ENCODE measurements around the gene RPL13.

The RPL13 gene

GRCh38 chr16:89552913-89553312 is 7.6 kb upstream of the RPL13 start:
- in situ Hi-C loops (cut with HindIII; ENCODE audit: low sequenced_read_pairs), result no loop called here
- no peak for DNase-seq (ENCODE audit: low read depth)
- TF ChIP-seq CTCF (IDR thresholded peaks at IDR 0.05; ENCODE audit: low read depth, low read length, missing control alignments), result no peak
- H3K4me3 ChIP-seq (ENCODE audit: low read depth, low read length), result no peak overlapping the region

- no peak overlapping the region for H3K4me3 ChIP-seq (ENCODE audit: low read depth, low read length)
- DNase-seq (ENCODE audit: low read depth), result no peak
- in situ Hi-C loops (cut with HindIII; ENCODE audit: low sequenced_read_pairs), result no loop called here
- no peak for TF ChIP-seq CTCF (IDR thresholded peaks at IDR 0.05; ENCODE audit: low read depth, low read length, missing control alignments)
These were observed 6.7 kb upstream of the RPL13 start for GRCh38 chr16:89553733-89554132.

- no peak for DNase-seq (ENCODE audit: low read depth)
- H3K4me3 ChIP-seq (ENCODE audit: low read depth, low read length), result no peak overlapping the region
- in situ Hi-C loops (cut with HindIII; ENCODE audit: low sequenced_read_pairs), result no loop called here
- no peak for TF ChIP-seq CTCF (IDR thresholded peaks at IDR 0.05; ENCODE audit: low read depth, low read length, missing control alignments)
These were observed 6.1 kb upstream of the RPL13 start for GRCh38 chr16:89554343-89554742.

GRCh38 chr16:89555265-89555664 is 5.2 kb upstream of the RPL13 start:
- no peak for DNase-seq (ENCODE audit: low read depth)
- H3K4me3 ChIP-seq (ENCODE audit: low read depth, low read length), result no peak overlapping the region
- in situ Hi-C loops (cut with HindIII; ENCODE audit: low sequenced_read_pairs), result no loop called here
- TF ChIP-seq CTCF (IDR thresholded peaks at IDR 0.05; ENCODE audit: low read depth, low read length, missing control alignments), result no peak

GRCh38 chr16:89555780-89556179 is 4.7 kb upstream of the RPL13 start:
- in situ Hi-C loops (cut with HindIII; ENCODE audit: low sequenced_read_pairs), result no loop called here
- no peak for TF ChIP-seq CTCF (IDR thresholded peaks at IDR 0.05; ENCODE audit: low read depth, low read length, missing control alignments)

GRCh38 chr16:89556750-89557689 is 3.5 kb upstream of the RPL13 start:
- DNase-seq (ENCODE audit: low read depth), result peak; percentile 31
- no peak overlapping the region for H3K4me3 ChIP-seq (ENCODE audit: low read depth, low read length)
- peak; percentile 95 for TF ChIP-seq CTCF (IDR thresholded peaks at IDR 0.05; ENCODE audit: low read depth, low read length, missing control alignments)
- in situ Hi-C loops (cut with HindIII; ENCODE audit: low sequenced_read_pairs), result no loop called here

More at GRCh38 chr16:89555780-89556179, 4.7 kb upstream of the RPL13 start:
- no peak overlapping the region for H3K4me3 ChIP-seq (ENCODE audit: low read depth, low read length)
- no peak for DNase-seq (ENCODE audit: low read depth)
